GM12801 (cell line): ENCODE data around the gene FMO5.

ENCODE experiments used
- TF ChIP-seq, protein P1 (sequence below): IDR thresholded peaks from one replicate; pipeline ENCODE4 v1.5.1; 2011; ENCODE audit warnings: control low read depth; ENCODE audit not compliant: insufficient read length; ENCODE audit errors: extremely low read depth

FMO5 gene

DNA sequence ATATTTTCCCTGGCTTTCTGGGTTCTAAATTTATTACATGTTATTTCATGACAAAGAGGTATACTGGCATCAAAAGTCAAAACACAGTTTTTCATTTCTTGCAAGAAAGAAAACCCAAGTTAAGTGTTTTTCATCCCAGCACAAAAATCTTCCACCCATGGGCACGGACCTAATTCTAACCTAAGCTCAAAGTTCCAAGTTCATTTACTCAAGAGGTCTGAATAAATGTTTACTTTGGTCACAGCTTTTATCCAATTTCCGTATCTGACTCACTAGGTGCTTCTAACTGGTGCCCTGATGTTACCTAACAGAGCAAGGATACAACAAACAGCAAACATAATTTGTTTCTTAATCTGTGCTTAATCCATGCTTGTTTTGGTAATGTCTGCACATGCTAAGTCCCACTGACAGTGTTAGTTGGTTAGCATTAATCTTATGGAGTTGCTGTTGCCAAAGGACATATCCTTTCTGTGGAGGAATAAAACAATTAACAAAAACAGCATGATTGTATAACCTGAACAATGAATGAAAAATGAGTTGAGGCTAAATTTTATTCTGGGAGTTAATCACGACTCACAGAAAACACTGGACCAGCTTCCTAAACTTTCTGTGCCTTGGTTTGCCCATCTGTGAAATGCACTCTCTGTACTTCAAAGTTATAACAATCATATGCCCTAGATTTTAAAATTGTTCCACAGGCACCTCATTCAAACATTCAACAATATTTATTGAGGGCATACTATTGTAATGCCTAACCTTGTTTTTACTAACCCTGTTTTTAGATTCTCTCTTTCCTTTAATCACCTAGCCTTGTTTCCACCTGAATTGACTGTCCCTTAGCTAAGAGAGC, 13.1 kb upstream of the FMO5 start:
- TF ChIP-seq, protein P1, sequence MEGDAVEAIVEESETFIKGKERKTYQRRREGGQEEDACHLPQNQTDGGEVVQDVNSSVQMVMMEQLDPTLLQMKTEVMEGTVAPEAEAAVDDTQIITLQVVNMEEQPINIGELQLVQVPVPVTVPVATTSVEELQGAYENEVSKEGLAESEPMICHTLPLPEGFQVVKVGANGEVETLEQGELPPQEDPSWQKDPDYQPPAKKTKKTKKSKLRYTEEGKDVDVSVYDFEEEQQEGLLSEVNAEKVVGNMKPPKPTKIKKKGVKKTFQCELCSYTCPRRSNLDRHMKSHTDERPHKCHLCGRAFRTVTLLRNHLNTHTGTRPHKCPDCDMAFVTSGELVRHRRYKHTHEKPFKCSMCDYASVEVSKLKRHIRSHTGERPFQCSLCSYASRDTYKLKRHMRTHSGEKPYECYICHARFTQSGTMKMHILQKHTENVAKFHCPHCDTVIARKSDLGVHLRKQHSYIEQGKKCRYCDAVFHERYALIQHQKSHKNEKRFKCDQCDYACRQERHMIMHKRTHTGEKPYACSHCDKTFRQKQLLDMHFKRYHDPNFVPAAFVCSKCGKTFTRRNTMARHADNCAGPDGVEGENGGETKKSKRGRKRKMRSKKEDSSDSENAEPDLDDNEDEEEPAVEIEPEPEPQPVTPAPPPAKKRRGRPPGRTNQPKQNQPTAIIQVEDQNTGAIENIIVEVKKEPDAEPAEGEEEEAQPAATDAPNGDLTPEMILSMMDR = no peak

DNA sequence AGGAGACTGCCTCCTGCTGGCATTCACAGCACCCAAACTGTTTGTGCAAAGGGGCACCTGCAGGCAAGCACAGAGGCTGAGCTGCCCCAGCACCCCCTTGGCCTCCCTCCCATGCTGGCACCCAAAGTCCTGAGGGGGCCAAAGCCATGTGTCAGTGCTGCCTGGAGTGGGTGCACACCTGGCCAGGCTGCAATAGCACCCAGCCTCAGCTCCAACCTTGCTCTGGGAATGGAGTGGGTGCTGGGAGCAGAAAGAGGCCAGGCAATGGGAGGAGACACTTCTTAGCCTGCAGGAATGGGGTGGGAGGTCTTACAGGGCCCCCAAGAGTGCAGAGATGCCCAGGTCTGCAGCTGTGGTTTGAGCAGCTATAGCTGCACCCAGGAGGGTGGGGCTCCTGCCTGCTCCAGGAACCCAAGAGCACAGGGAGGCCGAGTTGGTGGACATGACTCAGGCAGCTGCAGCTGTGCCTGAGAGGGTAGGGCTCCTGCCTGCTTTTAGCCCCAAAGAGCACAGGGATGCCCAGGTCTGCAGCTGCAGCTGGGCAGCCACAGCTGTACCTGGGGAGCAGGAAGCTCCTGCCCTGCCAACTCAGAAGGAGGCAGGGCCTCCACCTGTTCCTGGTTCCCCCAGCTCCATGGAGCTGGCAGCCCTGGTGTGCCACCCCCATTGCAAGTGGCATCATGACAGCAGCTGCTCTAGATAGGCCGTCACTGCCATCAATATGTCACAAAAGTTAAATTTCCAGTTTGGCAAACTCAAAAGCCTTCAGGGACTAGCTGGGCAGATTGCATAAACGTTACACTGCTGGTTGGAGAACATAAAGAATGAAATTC, 12.0 kb upstream of the FMO5 start:
- TF ChIP-seq, protein P1 = no peak

DNA sequence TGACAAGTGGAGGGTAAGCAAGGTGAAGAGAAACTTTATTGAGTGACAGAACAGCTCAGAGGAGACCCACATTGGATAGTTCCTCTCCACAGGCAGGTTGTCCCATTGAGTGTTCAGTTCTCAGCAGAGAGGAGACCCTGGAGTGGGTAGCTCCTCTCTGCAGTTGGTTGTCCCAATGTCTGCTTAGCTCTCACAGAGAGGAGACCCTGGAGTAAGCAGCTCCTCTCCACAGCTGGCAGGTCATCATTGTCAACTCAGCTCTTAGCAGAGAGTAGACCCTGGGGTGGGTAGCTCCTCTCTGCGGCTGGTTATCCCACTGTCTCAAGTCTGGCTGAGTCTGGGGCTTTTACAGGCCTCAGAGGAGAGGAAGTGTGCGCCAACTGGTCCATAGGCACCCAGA, 11.3 kb upstream of the FMO5 start:
- TF ChIP-seq, protein P1 = no peak

DNA sequence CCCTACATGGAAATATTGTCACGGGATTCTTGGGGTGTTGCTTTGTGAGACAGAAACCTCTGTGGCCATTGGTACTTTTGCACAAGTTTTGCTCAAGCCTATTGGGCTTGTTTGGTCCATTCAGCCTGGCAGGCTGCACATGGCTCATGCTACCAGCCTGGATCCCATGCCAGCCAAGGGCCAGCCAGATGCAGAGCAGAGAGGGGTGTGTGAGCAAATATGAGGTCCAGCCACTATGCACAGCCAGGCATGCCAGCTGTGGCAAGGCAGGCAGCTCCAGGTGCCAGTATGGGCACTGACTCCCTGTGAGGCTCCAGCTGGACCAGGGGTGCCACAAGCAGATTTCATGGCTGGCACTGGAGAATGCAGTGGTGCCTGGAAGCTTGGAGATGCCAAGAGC, 10.7 kb upstream of the FMO5 start:
- TF ChIP-seq, protein P1 = no peak

DNA sequence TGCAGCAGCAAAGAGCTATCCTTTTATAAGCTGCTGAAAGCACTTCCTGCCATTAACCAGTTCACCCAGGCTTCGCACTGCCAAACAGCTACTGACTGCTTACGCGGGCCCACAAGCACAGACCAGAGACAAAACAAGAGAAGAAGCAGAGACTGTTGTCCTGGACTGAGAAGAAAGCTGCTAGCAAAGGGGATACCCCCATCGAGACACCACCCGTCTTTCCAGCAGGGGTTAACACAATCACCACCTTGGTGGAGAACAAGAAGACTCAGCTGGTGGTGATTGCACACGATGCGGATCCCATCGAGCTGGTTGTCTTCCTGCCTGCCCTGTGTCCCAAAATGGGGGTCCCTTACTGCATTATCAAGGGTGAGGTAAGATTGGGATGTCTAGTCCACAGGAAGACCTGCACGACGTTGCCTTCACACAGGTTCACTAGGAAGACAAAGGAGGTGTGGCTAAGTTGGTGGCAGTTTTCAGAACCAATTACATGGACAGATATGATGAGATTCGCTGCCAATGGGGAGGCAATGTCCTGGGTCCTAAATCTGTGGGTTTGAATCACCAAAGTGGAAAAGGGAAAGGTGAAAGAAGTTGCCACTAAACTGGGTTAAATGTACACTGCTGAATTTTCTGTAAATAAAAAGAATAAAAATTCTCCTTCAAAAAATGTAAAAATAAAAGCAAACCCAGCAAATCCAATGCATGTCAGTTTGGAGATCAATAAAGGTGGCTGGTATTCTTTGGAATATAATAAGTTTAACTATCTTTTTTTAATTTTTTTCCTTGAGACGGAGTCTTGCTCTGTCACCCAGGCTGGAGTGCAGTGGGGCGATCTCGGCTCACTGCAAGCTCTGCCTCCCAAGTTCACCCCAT, 1.2 kb downstream of the FMO5 start:
- TF ChIP-seq, protein P1 = no peak

DNA sequence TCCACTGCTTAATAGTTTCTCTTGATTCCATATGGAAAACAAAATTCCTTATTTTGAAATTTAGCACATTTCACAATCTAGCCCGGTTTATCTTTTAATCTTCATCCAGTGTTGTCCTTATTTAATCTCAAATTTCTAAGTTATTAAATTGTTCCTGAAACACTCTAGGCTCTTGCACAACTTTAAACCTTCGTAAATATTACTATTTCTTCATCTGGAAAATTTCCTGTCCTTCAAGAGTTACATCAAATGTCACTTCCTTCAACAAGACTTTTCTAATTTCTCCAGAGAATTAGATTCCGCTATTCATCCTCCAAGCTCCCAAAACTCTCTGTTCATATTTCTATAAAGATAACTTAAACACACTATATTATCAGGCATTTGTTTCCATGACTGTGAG, 6.5 kb downstream of the FMO5 start:
- TF ChIP-seq, protein P1 = no peak

DNA sequence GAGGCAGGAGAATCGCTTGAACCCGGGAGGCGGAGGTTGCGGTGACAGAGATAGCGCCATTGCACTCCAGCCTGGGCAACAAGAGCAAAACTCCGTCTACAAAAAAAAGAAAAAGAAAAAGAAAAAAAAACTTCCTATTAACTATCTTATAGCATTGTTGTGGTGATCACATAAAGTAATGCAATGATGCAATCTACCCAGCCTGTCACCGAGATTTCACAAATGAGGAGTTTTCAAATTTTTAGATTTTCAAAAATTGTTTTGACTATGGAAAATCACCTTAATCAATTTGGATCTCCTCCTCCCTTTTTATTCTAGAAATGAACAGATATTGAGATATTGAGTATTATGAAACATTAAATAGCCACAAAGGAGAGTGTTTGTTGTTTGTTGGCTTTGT, 8.0 kb downstream of the FMO5 start:
- TF ChIP-seq, protein P1 = no peak
